GM06990 (cell line): Measurements from ENCODE around the gene EYS.

Experiments used
- DNase-seq: peaks from one replicate; pipeline ENCODE4 v3.0.0-alpha.2; 2011; ENCODE audit not compliant: insufficient read length; ENCODE audit errors: extremely low read depth
- H3K27me3 ChIP-seq: replicated peaks from 2 replicates; pipeline ENCODE4 v1.6.0; 2011; ENCODE audit warnings: low read length; ENCODE audit not compliant: control insufficient read depth, insufficient read depth
- H3K36me3 ChIP-seq: 2 replicates; pipeline ENCODE4 v1.5.1; 2011; ENCODE audit warnings: low read length; ENCODE audit not compliant: control insufficient read depth, insufficient read depth
- H3K4me3 ChIP-seq: replicated peaks from 2 replicates; pipeline ENCODE4 v1.5.1; 2011; ENCODE audit warnings: low read depth, mild to moderate bottlenecking, control low read depth, low read length
- CTCF ChIP-seq: IDR thresholded peaks from 2 replicates; pipeline ENCODE4 v1.5.1; 2011; ENCODE audit warnings: low read length, control low read depth, mild to moderate bottlenecking, inconsistent platforms; ENCODE audit not compliant: insufficient read depth, poor library complexity, severe bottlenecking

The EYS gene

DNA sequence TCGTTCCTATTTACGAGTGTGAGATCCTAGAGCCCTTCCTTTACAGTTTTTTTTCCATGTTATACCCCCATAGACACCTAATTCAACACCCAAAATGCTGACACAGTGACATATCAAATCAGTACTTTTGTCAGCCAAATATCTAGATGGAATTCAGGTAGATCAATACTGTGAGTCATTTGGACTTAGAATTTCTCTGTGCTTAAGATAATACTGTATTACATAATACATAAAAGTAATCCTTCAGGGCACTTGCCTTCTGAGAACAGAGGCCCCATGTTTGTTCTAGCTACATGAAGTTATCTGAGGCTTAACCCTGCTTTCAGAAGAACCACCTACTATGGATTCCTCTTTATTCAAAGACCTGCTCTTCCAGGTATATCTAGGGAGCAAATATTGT, 1448.3 kb downstream of the EYS start:
- Histone ChIP-seq H3K36me3 (no peaks in the 10 kb centered on the region), H3K4me3 (no peak overlapping the region), H3K27me3 (no peaks in the 10 kb centered on the region)
- DNase-seq: no peak
- no peak for TF ChIP-seq CTCF

DNA sequence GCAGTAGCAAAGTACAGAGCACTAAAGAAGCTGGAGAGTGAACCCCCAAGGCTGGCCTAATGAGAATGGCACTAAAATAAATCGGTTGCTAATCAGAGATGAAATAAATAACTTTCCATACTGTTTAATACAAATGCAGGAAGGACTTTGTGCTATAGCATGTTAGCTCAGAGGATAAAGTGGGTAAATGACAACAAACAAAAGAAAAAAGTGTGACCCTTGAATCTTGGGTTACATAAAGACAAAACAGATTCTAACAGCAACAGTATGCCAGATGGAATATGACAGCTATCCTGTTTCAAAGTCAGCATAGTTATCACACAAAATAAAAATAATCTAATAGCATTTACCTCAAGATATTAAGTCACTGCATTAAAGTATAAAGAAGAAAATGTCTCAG, 1448.7 kb downstream of the EYS start:
- H3K27me3 ChIP-seq: no peaks in the 10 kb centered on the region
- no peak for TF ChIP-seq CTCF
- DNase-seq: no peak
- no peaks in the 10 kb centered on the region for H3K36me3 ChIP-seq
- H3K4me3 ChIP-seq: no peak overlapping the region

GRCh38 chr6:64257586-64257985, 1449.4 kb downstream of the EYS start:
- no peak for DNase-seq
- Histone ChIP-seq H3K4me3 (no peak overlapping the region), H3K36me3 (no peaks in the 10 kb centered on the region), H3K27me3 (no peaks in the 10 kb centered on the region)
- no peak for TF ChIP-seq CTCF

DNA sequence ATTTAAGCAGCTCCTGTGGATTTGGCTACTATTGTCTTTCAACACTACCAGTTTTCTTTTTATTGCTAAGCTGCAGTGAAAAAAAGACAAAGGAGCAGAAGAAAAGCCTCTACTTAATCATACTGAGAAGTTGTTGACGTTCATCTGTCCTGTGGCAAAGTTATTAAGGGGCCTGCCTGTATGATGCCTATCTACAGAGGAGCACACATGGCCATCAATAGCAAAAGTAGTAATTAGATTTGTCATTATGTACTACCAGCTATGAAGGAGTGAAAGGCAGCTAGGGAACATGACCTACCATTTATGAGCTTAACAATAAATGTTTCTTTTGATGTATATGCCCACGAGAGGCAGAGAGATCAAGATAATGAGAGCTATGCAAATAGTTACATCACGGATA, 1450.5 kb downstream of the EYS start:
- TF ChIP-seq CTCF: no peak
- Histone ChIP-seq H3K27me3 (no peaks in the 10 kb centered on the region), H3K4me3 (no peak overlapping the region), H3K36me3 (no peaks in the 10 kb centered on the region)
- peak; percentile 26 for DNase-seq

GRCh38 chr6:64255000-64255399, 1452.0 kb downstream of the EYS start:
- H3K36me3 ChIP-seq: no peaks in the 10 kb centered on the region
- peak; percentile 18 for DNase-seq
- no peak for TF ChIP-seq CTCF
- H3K27me3 ChIP-seq: no peaks in the 10 kb centered on the region
- H3K4me3 ChIP-seq: no peak overlapping the region

DNA sequence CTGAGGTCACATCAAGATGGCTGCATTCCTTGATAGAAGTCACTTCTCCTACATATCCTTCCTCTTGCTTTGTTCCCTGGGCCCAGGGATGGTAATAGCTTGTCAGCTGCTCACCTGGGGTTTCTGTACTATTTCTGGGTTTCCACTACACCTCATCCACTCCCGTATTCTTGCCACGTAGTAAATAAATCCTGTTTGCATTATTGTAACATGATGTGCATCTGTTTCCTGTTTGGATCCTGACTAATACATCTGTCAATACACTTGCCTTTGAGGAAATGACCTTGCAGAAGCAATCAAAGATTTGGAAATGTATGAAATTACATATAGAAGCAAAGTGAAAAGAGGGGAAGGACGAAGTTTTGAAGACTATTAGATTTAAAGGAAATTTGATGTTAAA, 1452.5 kb downstream of the EYS start:
- H3K36me3 ChIP-seq: no peaks in the 10 kb centered on the region
- no peak for DNase-seq
- TF ChIP-seq CTCF: no peak
- H3K4me3 ChIP-seq: no peak overlapping the region
- no peaks in the 10 kb centered on the region for H3K27me3 ChIP-seq
